Activated CD4-positive, alpha-beta T cell treated with anti-CD3 and anti-CD28 coated beads for 36 hours (primary cell): ENCODE results near the gene ZRSR2. TPM values are rescaled to one million over a fixed set of nuclear protein-coding genes. Genes with fewer than 3 reads are reported as not detected.
A peak's percentile ranks its signal among the peaks of the same experiment; 100 is the strongest.
"Not testable (repeated sequence)": the region's sequence is repeated elsewhere in the genome, so short reads cannot be mapped to it uniquely, and the experiment has no call there.

Experiments used
- ATAC-seq: fragments of 200-7000 bp; cut with Tn5 transposase; one replicate; pipeline ENCODE4 v1.10.0; 2021; ENCODE audit warnings: mild to moderate bottlenecking, moderate library complexity
- CTCF ChIA-PET: fragments of 350-600 bp; sonication (Branson Sonifier 250); formaldehyde crosslinking; loops from one replicate; lab custom pipeline; 2021; ENCODE audit warnings: antibody characterized with exemption; lab: Charles Lee
- POLR2A ChIA-PET: fragments of 350-600 bp; sonication (Branson Sonifier 250); formaldehyde crosslinking; loops from one replicate; lab custom pipeline; 2021; ENCODE audit warnings: antibody characterized with exemption, inconsistent platforms; lab: Charles Lee
- DNase-seq: peaks from one replicate; pipeline ENCODE4 v3.0.0-alpha.2; 2020
- H3K27ac Mint-ChIP-seq: one replicate; pipeline ENCODE4 v1.8.0; 2021; ENCODE audit warnings: mixed read lengths
- H3K27me3 Mint-ChIP-seq: one replicate; pipeline ENCODE4 v1.8.0; 2021; ENCODE audit warnings: mixed read lengths
- H3K36me3 Mint-ChIP-seq: one replicate; pipeline ENCODE4 v1.8.0; 2021; ENCODE audit warnings: low read depth, mixed read lengths
- H3K4me1 Mint-ChIP-seq: one replicate; pipeline ENCODE4 v1.8.0; 2021; ENCODE audit warnings: mixed read lengths
- H3K4me3 Mint-ChIP-seq: one replicate; pipeline ENCODE4 v1.8.0; 2021; ENCODE audit warnings: mild to moderate bottlenecking, moderate library complexity, mixed read lengths
- H3K9me3 Mint-ChIP-seq: one replicate; pipeline ENCODE4 v1.8.0; 2021; ENCODE audit warnings: low read depth, mixed read lengths
- intact Hi-C, 2 experiments: fragments of 100-400 bp; cut with DNase I in 1 of 2; cut with micrococcal nuclease in 1 of 2; formaldehyde crosslinking; loops; one replicate each; pipeline versions ENCODE4 v1.14.2 to v1.15.1; 2022 to 2024; cut with DNase I, micrococcal nuclease
- total RNA-seq, 2 experiments: library from RNA; stranded (reverse); gene quantifications; one replicate each; pipeline ENCODE4 v1.2.3, GENCODE V29; 2021

Gene ZRSR2, protein sequence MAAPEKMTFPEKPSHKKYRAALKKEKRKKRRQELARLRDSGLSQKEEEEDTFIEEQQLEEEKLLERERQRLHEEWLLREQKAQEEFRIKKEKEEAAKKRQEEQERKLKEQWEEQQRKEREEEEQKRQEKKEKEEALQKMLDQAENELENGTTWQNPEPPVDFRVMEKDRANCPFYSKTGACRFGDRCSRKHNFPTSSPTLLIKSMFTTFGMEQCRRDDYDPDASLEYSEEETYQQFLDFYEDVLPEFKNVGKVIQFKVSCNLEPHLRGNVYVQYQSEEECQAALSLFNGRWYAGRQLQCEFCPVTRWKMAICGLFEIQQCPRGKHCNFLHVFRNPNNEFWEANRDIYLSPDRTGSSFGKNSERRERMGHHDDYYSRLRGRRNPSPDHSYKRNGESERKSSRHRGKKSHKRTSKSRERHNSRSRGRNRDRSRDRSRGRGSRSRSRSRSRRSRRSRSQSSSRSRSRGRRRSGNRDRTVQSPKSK
- total RNA-seq = 10 to 100 TPM; 12.4 TPM

DNA sequence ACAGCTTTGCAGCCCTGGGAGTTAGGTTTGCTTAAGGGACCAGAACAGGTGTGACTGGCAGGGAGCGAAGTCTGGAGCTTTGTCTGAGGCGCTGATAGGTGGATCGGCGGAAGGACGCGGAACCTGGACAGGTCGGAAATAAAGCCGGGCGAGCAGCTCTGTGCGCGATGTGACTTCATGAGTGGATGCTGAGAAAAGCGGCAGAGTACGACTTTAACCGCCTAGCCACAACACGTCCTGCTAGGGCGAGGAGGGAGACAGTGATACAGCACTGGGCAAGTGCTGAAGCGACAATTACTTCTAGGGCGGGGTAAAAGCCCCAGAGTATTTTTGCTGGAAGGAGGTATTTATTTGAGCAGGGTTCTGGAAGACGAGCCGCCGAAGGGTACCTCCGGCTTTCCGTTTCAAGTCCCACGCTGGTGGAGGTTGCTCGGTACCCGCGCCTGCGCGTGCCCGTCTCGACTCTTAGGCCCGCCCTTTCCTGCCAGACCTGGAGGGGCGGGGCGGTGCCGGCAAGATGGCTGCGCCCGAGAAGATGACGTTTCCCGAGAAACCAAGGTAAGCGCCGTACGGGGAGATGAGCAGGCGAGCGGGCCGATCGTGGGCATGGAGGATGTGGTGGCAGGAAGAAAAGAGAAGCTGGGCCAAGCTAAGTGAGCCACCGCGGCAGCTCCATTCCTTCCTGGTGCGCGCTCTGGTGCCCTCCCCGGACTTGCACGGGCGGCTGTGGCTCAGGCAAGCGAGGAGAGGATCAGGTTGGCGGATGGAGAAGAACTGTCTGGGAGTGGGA, at the start of gene ZRSR2:
TSS of gene ZRSR2 (plus strand) at position 506 of the 790 bp plus-strand sequence. CDS start at position 518, 12 bp downstream.
- intact Hi-C loops = loop anchor here (1.0 to 5.0 kb wide), 7 partner anchors 27 to 929 kb away; partner anchors contain the start of genes AP1S2 (in 2 of the 2), CA5B (in 2 of the 2), PIGA (in 1 of the 2) and SYAP1 (in 1 of the 2)
- peaks cover 18% of the 10 kb centered on the region for H3K4me1 Mint-ChIP-seq
- peaks cover 7% of the 10 kb centered on the region for H3K36me3 Mint-ChIP-seq
- no peak within 1 kb of the TSS for H3K27ac Mint-ChIP-seq
- ATAC-seq = peak; percentile 91
- POLR2A ChIA-PET = interaction anchor here (0.6 to 2.1 kb wide), 6 partner anchors 24 to 429 kb away, joined by 3 to 7 read pairs (median 4); partner anchors contain the start of gene CA5B
- peak; percentile 92 for DNase-seq
- no peak within 1 kb of the TSS for H3K4me3 Mint-ChIP-seq
- no peaks in the 10 kb centered on the region for H3K27me3 Mint-ChIP-seq
- no peaks in the 10 kb centered on the region for H3K9me3 Mint-ChIP-seq
- CTCF ChIA-PET = interaction anchor here (0.7 to 0.8 kb wide), 2 partner anchors 185 to 327 kb away, joined by 3 to 4 read pairs; no protein-coding TSS in a partner anchor

DNA sequence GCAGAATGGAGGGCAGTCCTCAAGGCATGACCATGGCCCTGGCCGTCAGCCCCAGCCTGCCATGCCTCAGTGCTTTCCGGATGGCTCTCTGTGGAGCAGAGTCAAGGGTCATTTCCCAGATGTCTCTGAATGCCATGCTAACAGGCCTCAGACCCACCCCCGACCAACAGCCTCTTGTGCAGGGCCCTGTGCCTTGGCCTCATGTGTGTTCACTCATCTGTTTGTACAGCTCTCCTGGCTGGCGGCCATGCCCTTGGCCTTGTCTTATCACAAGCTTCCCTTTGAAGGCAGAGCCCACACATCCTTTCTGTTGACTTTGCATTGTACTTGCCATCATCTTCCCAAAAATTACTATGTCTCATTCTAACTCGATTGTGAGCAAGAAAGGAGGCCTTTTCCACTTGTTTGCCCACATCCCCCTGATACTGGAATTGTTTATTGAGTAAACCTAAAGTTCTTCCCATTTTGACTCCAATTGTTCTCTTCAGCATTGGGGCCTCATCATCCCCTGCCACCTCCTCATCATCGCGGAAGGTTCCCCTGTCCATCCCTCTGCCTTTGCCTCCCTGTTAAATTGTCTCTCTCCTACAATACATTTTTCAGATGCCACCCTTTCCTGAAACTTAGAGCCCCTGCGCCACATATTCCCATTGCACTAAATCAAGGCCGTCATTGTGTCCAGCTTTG, 46.0 kb upstream of the ZRSR2 start:
- POLR2A ChIA-PET = no interaction called here

DNA sequence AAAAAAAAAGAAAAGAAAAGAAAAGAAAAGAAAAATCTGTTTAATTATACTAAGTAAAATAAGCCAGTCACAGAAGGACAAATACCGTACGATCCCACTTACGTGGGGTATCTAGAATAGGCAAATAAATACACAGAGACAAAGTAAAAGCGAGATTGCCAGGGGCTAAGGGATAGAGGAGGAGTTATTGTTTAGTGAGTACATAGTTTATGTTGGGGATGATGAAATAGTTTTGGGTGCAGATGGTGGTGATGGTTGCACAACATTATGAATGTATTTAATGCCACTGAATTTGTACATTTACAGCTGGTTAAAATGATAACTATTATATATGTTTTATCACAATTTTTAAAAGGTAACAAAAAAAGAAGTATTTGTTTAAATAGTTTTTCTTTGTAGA, 45.1 kb upstream of the ZRSR2 start:
- intact Hi-C loops = no loop called here
- H3K27me3 Mint-ChIP-seq = no peaks in the 10 kb centered on the region
- no peak overlapping the region for H3K4me3 Mint-ChIP-seq
- ATAC-seq (no peak), DNase-seq (no peak)
- ChIA-PET CTCF (no interaction called here), POLR2A (no interaction called here)
- peaks cover 22% of the 10 kb centered on the region for H3K36me3 Mint-ChIP-seq
- H3K9me3 Mint-ChIP-seq = peaks cover 4% of the 10 kb centered on the region
- H3K4me1 Mint-ChIP-seq = peaks cover 70% of the 10 kb centered on the region
- H3K27ac Mint-ChIP-seq = no peak overlapping the region

More for the DNA sequence above, 46.0 kb upstream of the ZRSR2 start:
- CTCF ChIA-PET = no interaction called here
- intact Hi-C loops = no loop called here
- Mint-ChIP-seq H3K27ac (peak overlapping the region; percentile 25), H3K27me3 (no peaks in the 10 kb centered on the region), H3K4me3 (no peak overlapping the region), H3K36me3 (peaks cover 22% of the 10 kb centered on the region), H3K9me3 (peaks cover 4% of the 10 kb centered on the region), H3K4me1 (peaks cover 70% of the 10 kb centered on the region)
- ATAC-seq (no peak), DNase-seq (no peak)

DNA sequence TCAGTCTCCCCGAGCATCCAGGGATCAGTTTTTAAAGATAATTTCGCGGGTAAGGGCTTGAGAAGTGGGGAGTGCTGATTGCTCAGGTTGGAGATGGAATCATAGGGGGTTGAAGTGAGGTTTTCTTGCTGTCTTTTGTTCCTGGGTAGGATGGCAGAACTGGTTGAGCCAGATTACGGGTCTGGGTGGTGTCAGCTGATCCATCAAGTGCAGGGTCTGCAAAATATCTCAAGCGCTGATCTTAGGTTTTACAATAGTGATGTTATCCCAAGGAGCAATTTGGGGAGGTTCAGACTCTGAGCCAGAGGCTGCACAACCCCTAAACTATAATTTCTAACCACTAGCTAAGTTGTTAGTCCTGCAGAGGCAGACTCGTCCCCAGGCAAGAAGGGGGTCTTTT, 43.6 kb upstream of the ZRSR2 start:
- H3K4me3 Mint-ChIP-seq, H3K27ac Mint-ChIP-seq, intact Hi-C loops, ATAC-seq, CTCF ChIA-PET, DNase-seq, H3K9me3 Mint-ChIP-seq, POLR2A ChIA-PET, H3K27me3 Mint-ChIP-seq: not testable (repeated sequence)
- peaks cover 79% of the 10 kb centered on the region for H3K4me1 Mint-ChIP-seq
- peaks cover 24% of the 10 kb centered on the region for H3K36me3 Mint-ChIP-seq

DNA sequence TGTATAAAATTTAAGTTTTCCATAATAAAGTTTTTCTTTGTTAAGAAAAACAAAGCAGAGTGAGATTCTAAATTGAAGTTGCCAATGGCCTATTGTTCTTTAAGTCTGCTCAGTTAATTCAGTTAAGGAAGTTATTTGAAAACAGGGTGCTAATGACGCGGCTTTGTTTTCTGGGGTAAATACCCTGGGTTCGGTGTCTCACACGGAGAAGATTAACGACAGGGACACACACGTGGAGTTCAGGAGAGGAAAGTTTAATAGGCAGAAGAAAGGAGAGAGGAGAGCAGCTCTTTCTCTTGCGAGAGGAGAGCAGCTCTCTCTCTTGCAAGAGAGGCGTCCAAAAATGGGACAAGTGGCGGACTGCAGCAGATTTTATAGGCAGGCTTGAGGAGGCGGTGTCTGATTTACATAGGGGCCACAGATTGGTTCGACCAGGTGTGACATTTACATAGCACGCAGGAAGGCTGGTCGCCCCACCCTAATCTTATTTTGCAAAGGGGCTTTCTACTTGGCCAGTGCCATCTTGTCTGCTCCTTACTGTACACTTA, 42.6 kb upstream of the ZRSR2 start:
- Mint-ChIP-seq H3K9me3 (peaks cover 4% of the 10 kb centered on the region), H3K27me3 (no peaks in the 10 kb centered on the region), H3K4me3 (no peak overlapping the region), H3K27ac (peak overlapping the region; percentile 31), H3K4me1 (peaks cover 78% of the 10 kb centered on the region), H3K36me3 (peaks cover 18% of the 10 kb centered on the region)
- POLR2A ChIA-PET = no interaction called here
- CTCF ChIA-PET = no interaction called here
- no peak for DNase-seq
- intact Hi-C loops = no loop called here
- ATAC-seq = no peak

DNA sequence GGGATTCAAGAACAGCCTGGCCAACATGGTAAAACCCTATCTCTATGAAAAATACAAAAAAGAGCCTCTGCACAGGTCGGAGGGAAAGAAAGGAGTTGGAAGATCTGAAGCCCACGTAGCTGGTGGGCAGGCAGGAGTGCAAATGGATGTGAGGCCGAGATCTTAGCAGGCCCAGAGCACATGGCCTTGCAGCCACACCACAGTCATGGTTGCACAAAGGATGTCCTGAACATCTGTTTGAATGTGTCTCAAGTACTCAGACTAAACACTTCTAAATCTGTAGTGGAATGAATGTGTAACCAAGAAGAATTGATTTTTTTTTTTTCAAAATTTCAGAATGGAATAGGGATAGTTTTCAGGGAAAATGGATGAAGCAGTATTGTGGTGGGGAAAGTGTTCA, 41.4 kb upstream of the ZRSR2 start:
- DNase-seq (no peak), ATAC-seq (no peak)
- intact Hi-C loops = loop anchor here in 1 of 2 experiments (1.0 kb wide), 1 partner anchor 11 kb away; the partner anchor contains the start of gene CA5B
- H3K27ac Mint-ChIP-seq = peak overlapping the region; percentile 90
- H3K27me3 Mint-ChIP-seq = no peaks in the 10 kb centered on the region
- H3K4me3 Mint-ChIP-seq = no peak overlapping the region
- peaks cover 4% of the 10 kb centered on the region for H3K9me3 Mint-ChIP-seq
- peaks cover 13% of the 10 kb centered on the region for H3K36me3 Mint-ChIP-seq
- POLR2A ChIA-PET = interaction anchor here (0.5 kb wide), 1 partner anchor 106 kb away, joined by 3 read pairs; the partner anchor contains the start of gene AP1S2
- CTCF ChIA-PET = interaction anchor here (1.6 to 1.7 kb wide), 2 partner anchors 11 kb away, joined by 6 to 7 read pairs; partner anchors contain the start of gene CA5B
- H3K4me1 Mint-ChIP-seq = peaks cover 73% of the 10 kb centered on the region

DNA sequence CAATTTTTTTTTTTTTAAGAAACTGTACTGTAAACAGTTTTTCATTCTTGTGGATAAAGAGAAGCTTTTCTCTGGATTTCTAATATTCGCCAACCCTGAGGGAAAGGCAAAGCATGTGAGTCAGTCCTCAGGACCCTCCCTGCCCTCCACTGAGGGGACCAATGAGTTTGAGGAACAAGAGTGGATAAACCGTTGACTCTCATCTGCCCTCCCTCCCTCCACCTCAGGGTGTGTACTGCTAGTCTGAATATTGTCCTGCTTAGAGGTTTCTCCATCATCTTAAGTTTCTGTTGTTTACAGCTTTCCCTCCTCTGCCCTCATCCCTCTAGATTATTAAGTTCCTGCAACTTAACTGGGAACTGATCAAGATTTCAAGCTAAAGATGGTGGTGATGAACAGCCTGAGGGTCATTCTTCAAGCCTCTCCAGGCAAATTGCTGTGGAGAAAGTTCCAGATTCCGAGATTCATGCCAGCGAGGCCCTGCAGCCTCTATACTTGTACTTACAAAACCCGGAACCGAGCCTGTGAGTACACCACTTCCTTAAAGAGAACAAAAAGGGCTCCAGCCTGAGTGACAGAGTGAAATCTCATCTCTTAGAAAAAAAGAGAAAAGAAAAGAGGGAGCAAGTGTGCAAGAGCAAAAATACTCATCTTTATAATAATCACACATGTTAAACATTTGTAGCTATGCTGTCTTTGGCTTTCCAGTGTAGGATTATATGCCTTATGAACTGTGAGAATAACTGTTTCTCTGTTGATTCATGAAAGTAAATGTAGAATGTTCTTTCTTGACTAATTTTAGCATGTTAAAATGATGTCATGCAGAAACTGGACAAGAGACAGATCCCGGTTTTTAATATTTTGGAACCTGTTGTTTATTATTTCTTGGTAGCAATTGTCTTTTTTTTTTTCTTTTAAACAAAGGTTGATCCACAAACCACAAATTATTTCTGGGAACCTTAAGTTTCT, 40.4 kb upstream of the ZRSR2 start:
- ChIA-PET CTCF (interaction anchor here (0.6 to 1.7 kb wide), 3 partner anchors 10 to 17 kb away, joined by 3 to 7 read pairs (median 6); partner anchors contain the start of gene CA5B), POLR2A (interaction anchor here (0.7 kb wide), 1 partner anchor 12 kb away, joined by 3 read pairs; the partner anchor contains the start of gene CA5B)
- DNase-seq (peak; percentile 31), ATAC-seq (peak; percentile 72)
- Mint-ChIP-seq H3K27me3 (no peaks in the 10 kb centered on the region), H3K4me3 (peak overlapping the region; percentile 49), H3K36me3 (peaks cover 10% of the 10 kb centered on the region), H3K9me3 (peaks cover 4% of the 10 kb centered on the region), H3K27ac (peak overlapping the region; percentile 90), H3K4me1 (peaks cover 72% of the 10 kb centered on the region)
- intact Hi-C loops = loop anchor here (1.0 to 5.0 kb wide), 3 partner anchors 12 to 73 kb away; partner anchors contain the start of genes CA5B (in 2 of the 2) and ZRSR2 (in 1 of the 2)

DNA sequence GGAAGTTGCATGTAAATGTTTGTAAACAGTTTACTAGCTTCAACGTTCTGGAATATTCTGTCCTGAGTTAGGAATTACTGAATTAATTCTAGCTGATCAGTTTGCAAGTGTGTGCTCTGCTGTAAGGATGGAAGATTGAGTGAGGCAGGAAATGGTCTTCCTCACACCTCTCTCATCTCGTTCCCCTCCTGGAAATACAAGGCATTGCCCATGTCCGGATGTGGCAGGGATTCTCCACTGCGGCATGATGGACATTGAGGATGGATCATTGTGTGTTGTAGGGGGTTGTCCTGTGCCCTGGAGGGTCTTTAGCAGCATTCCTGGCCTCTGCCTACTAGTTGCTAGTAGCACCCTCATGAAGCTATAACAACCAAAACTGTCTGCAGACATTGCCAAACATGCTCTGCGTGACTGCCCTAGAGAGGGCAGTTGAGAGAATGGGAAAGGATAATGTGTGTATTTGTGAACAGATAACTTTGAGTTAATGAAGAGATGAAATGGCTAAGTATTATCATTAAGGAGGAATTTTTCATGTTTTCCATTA, 39.6 kb upstream of the ZRSR2 start:
- intact Hi-C loops = loop anchor here (1.0 to 5.0 kb wide), 3 partner anchors 12 to 73 kb away; partner anchors contain the start of genes CA5B (in 1 of the 2) and ZRSR2 (in 1 of the 2)
- peaks cover 10% of the 10 kb centered on the region for H3K36me3 Mint-ChIP-seq
- H3K27ac Mint-ChIP-seq = peak overlapping the region; percentile 90
- H3K27me3 Mint-ChIP-seq = no peaks in the 10 kb centered on the region
- DNase-seq (no peak), ATAC-seq (peak; percentile 25)
- peaks cover 68% of the 10 kb centered on the region for H3K4me1 Mint-ChIP-seq
- CTCF ChIA-PET = interaction anchor here (1.6 kb wide), 1 partner anchor 13 kb away, joined by 6 read pairs; the partner anchor contains the start of gene CA5B
- H3K9me3 Mint-ChIP-seq = peaks cover 4% of the 10 kb centered on the region
- peak overlapping the region; percentile 49 for H3K4me3 Mint-ChIP-seq
- POLR2A ChIA-PET = interaction anchor here (0.7 kb wide), 1 partner anchor 13 kb away, joined by 3 read pairs; the partner anchor contains the start of gene CA5B

DNA sequence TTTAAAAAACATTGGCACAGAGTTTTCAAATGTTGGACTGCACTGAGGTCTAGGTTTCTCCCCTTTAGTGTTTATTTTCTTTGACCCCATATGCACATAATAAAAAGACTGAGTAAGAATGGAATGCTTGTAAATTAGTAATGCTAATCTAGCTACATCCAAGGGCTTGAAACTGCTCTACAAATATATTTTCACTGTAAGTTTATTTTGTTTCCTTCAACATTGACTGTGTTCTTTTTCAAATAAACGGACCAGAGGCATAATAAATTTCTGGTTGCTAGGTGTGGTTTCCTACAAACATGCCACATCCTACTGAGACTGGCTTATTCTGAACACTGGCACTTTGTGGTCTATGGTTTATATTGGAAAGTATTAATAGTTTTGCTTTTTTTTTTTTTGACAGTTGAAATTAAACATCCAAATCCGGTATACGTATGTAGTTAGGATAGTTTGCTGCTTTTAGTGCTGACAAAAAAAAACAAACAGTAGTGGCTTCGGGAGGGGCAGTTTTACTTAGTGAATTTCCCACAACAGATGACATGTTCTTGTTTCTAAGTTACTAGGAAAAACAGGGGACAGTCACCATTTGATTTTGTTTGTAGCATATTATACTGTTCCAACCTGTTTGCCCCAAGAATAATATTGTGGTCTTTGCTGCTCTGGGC, 39.0 kb upstream of the ZRSR2 start:
- peak overlapping the region; percentile 90 for H3K27ac Mint-ChIP-seq
- peaks cover 73% of the 10 kb centered on the region for H3K4me1 Mint-ChIP-seq
- peaks cover 12% of the 10 kb centered on the region for H3K36me3 Mint-ChIP-seq
- ChIA-PET POLR2A (no interaction called here), CTCF (no interaction called here)
- peaks cover 4% of the 10 kb centered on the region for H3K9me3 Mint-ChIP-seq
- ATAC-seq (peak; percentile 60), DNase-seq (no peak)
- H3K27me3 Mint-ChIP-seq = no peaks in the 10 kb centered on the region
- peak overlapping the region; percentile 49 for H3K4me3 Mint-ChIP-seq
- intact Hi-C loops = loop anchor here in 1 of 2 experiments (5.0 kb wide), 2 partner anchors 41 to 74 kb away; partner anchors contain the start of gene ZRSR2
